Lower leg skin (tissue), 4 donors: ENCODE measurements around the gene DSC1. TPM values are rescaled to one million over a fixed set of nuclear protein-coding genes. Genes with fewer than 3 reads are reported as not detected.

Experiments used
- DNase-seq, 2 donors: peaks; one replicate each; pipeline ENCODE4 v3.0.0-alpha.2; 2019; ENCODE audit warnings: low spot score in 2 of 2
- H3K4me3 ChIP-seq: fragments of 200-600 bp; sonication (generic); 2 replicates; pipeline ENCODE4 v1.5.1; 2017; ENCODE audit warnings: mild to moderate bottlenecking, low read depth; ENCODE audit not compliant: poor library complexity, severe bottlenecking
- POLR2A ChIP-seq, 2 donors: fragments of 450-650 bp; IDR thresholded peaks; one replicate each; pipeline ENCODE4 v1.6.1; 2016 to 2017; ENCODE audit warnings: antibody characterized with exemption in 2 of 2, mild to moderate bottlenecking in 1 of 2, moderate library complexity in 1 of 2
- WGBS, 2 donors: methylation state at CpG; one replicate each; pipeline ENCODE4 v1.1.5; 2018; 5-methylcytosine and 5-hydroxymethylcytosine counted together
- intact Hi-C: fragments of 100-400 bp; cut with DNase I; formaldehyde crosslinking; loops from one replicate; pipeline ENCODE4 v1.15.0; 2023; ENCODE audit warnings: low total_unique reads
- total RNA-seq, 4 donors: library from RNA; depleted of rRNA; stranded (reverse); fragments of >200 nt; gene quantifications; one replicate each; pipeline ENCODE4 v1.1.0, GENCODE V29; 2016
- TF ChIP-seq, protein P1 (sequence below), 3 donors: fragments of 450-650 bp; IDR thresholded peaks; one replicate each; pipeline ENCODE4 v1.5.1; 2016; ENCODE audit warnings: antibody characterized with exemption in 3 of 3, mild to moderate bottlenecking in 3 of 3, moderate library complexity in 2 of 3

DSC1 gene
- total RNA-seq, 4 donors from 2014 or later, result 519 to 1,039 (median 786) TPM

DNA sequence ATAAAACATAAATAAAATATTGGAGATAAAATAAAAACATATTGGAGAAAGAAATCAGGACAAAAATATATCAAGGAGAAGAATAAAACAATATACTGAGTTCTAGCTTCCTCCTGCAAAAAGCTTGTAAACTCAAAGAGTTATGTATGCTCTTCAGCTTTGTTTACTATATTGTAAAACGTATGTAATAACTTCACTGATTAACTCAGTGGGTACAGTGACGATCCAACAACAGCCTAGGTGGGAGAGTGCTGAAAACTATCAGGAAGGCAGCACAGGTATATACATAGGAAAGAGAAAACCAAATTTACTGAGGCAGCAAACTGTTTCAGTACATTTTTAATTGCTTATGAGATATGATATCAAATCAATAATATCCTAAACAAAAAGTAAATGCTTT lies 68.8 kb downstream of the DSC1 start:
- no peak for DNase-seq
- no peak overlapping the region for H3K4me3 ChIP-seq
- intact Hi-C loops, result no loop called here
- 67 to 78% methylated on average over 2 of the region's 2 CpGs for WGBS, 2 donors
- TF ChIP-seq, protein P1, sequence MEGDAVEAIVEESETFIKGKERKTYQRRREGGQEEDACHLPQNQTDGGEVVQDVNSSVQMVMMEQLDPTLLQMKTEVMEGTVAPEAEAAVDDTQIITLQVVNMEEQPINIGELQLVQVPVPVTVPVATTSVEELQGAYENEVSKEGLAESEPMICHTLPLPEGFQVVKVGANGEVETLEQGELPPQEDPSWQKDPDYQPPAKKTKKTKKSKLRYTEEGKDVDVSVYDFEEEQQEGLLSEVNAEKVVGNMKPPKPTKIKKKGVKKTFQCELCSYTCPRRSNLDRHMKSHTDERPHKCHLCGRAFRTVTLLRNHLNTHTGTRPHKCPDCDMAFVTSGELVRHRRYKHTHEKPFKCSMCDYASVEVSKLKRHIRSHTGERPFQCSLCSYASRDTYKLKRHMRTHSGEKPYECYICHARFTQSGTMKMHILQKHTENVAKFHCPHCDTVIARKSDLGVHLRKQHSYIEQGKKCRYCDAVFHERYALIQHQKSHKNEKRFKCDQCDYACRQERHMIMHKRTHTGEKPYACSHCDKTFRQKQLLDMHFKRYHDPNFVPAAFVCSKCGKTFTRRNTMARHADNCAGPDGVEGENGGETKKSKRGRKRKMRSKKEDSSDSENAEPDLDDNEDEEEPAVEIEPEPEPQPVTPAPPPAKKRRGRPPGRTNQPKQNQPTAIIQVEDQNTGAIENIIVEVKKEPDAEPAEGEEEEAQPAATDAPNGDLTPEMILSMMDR (IDR thresholded peaks at IDR 0.05), result no peak
- no peak for TF ChIP-seq POLR2A (IDR thresholded peaks at IDR 0.05)

DNA sequence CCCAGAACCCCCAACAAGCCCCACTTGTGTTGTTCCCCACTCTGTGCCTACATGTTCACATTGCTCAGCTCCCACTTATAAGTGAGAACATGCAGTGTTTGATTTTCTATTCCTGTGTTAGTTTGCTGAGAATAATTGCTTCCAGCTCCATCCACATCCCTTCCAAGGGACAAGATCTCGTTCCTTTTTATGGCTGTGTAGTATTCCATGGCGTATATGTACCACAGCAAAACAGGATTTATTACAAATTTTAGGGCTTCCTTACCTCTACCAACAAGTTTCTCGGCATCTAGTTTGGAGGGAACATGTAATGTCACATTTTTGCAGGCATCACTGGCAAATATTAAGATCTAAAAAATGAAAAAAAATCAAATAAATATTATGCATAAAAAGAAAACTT lies 69.4 kb downstream of the DSC1 start:
- intact Hi-C loops, result no loop called here
- H3K4me3 ChIP-seq, result no peak overlapping the region
- TF ChIP-seq POLR2A (IDR thresholded peaks at IDR 0.05), result no peak
- TF ChIP-seq, protein P1 (IDR thresholded peaks at IDR 0.05), result no peak
- no peak for DNase-seq
- WGBS, 2 donors, result 89 to 92% methylated on average over 3 of the region's 3 CpGs

DNA sequence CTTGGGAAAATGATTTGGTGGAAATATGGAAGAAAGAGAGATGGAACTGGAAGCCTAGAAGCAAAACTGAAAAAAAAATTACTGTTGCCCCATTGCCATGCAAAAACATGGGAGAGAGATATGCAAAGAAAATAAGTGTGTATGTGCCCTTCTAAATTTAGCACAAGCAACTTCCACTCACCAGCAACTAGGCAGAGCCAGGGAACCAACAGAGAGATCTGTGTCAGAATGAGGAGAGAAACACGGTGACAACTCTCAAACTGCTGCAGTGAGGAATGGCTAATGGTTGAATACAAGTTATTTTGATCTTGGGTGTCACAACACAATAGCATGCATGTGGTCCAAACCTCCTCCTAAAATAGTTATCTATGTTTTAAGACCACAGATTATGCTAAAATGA lies 71.3 kb downstream of the DSC1 start:
- WGBS, 2 donors, result 64 to 88% methylated on average over 1 of the region's 1 CpG
- no peak overlapping the region for H3K4me3 ChIP-seq
- intact Hi-C loops, result no loop called here
- DNase-seq, result no peak
- TF ChIP-seq POLR2A (IDR thresholded peaks at IDR 0.05), result no peak
- TF ChIP-seq, protein P1 (IDR thresholded peaks at IDR 0.05), result no peak

DNA sequence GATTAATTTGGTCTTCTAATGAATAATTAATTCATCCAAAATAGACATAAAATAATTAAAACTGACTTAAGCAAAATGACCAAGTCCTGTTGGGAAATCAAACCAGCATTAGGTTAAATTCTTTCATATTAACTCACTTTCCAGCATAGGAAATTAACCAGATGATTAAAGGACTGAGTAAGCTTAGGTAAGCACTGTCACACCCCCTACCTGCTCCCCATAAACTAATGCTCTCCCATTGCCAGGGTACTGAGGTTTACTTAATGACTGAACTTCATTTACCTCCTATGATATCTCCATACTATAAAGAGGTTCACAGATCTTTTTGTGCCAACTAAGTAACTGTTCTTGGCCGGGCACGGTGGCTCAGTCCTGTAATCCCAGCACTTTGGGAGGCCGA lies 74.1 kb downstream of the DSC1 start:
- 95 to 96% methylated on average over 3 of the region's 3 CpGs for WGBS, 2 donors
- H3K4me3 ChIP-seq, result no peak overlapping the region
- TF ChIP-seq, protein P1 (IDR thresholded peaks at IDR 0.05), result no peak
- no peak for TF ChIP-seq POLR2A (IDR thresholded peaks at IDR 0.05)
- DNase-seq, result no peak
- intact Hi-C loops, result no loop called here

DNA sequence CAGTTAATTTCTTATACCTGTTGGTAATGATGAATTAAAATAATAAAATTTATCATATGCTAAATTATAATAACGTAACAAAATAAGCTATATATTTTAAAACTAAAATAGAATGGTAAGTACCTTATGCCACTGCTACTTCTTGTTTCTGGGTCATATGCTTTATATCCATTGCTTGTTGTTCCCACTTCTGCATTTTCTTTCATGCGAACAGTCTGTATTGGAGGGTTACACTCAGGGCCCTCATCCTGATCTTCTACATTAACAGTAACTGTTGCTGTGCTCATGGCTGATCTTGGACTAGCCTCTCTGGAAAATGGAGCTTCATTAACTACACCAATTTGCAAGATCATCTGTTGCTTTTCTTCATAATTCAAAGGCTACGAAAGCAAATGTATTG lies 82.7 kb downstream of the DSC1 start:
- 86 to 88% methylated on average over 3 of the region's 3 CpGs for WGBS, 2 donors
- H3K4me3 ChIP-seq, result no peak overlapping the region
- intact Hi-C loops, result no loop called here
- TF ChIP-seq, protein P1 (IDR thresholded peaks at IDR 0.05), result no peak
- no peak for TF ChIP-seq POLR2A (IDR thresholded peaks at IDR 0.05)
- no peak for DNase-seq

Other genes with a start within 250 kb of the DSC1 start
- 1,000 to 10,000 TPM in 1 of 4 donors, 100 to 1,000 TPM in 3; 661 to 1,000 (median 831) TPM for gene DSC3, start 120.1 kb downstream of the DSC1 start, total RNA-seq
- gene DSC2, start 60.4 kb downstream of the DSC1 start, total RNA-seq, result 10 to 100 TPM; 20.0 to 35.7 (median 26.8) TPM
- 1,000 to 10,000 TPM; 1,512 to 1,963 (median 1,775) TPM for gene DSG1, start 155.3 kb upstream of the DSC1 start, total RNA-seq
- 1 to 10 TPM in 1 of 4 donors, under 1 TPM in 3; 0.22 to 4.5 (median 0.81) TPM for gene DSG4, start 213.9 kb upstream of the DSC1 start, total RNA-seq